HG03354 (cell line): ENCODE results near the gene FAM136A.
"Not testable (repeated sequence)": the region's sequence is repeated elsewhere in the genome, so short reads cannot be mapped to it uniquely, and the experiment has no call there.

ENCODE experiments used
- ATAC-seq: cut with Tn5 transposase; IDR thresholded peaks from one replicate; pipeline ENCODE4 v1.9.1; 2021; ENCODE audit warnings: mild to moderate bottlenecking; ENCODE audit not compliant: unreplicated experiment, poor library complexity, severe bottlenecking

Gene FAM136A

DNA sequence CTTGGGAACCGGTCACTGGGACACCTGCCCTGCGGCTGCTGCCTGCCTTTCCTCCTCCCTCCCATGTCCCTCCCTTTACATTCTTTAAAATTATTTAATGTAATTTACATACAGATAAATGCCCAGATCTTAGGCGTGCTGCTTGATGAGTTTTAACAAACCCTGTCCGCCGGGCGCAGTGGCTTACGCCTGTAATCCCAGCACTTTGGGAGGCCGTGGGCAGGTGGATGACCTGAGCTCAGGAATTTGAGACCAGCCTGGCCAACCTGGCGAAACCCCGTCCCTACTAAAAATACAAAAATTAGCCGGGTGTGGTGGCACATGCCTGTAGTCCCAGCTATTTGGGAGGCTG is 304 bp upstream of the FAM136A start:
- not testable (repeated sequence) for ATAC-seq

- ATAC-seq = no peak
These were observed 1.0 kb downstream of the FAM136A start for GRCh38 chr2:70300771-70301343.

DNA sequence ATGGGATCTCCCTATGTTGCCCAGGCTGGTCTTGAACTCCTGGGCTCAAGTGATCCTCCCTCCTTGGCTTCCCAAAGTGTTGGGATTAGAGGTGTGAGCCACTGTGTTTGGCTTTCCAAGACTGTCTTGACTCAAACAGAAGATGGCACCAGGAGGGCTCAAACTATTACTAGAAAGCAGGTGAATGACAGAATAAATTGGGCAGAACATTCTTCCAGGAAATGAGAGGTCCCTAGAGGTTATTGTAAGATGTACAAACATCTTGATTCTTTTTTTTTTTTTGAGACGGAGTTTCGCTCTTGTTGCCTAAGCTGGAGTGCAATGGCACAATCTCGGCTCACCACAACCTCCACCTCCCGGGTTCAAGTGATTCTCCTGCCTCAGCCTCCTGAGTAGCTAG is 4.0 kb downstream of the FAM136A start:
- not testable (repeated sequence) for ATAC-seq

DNA sequence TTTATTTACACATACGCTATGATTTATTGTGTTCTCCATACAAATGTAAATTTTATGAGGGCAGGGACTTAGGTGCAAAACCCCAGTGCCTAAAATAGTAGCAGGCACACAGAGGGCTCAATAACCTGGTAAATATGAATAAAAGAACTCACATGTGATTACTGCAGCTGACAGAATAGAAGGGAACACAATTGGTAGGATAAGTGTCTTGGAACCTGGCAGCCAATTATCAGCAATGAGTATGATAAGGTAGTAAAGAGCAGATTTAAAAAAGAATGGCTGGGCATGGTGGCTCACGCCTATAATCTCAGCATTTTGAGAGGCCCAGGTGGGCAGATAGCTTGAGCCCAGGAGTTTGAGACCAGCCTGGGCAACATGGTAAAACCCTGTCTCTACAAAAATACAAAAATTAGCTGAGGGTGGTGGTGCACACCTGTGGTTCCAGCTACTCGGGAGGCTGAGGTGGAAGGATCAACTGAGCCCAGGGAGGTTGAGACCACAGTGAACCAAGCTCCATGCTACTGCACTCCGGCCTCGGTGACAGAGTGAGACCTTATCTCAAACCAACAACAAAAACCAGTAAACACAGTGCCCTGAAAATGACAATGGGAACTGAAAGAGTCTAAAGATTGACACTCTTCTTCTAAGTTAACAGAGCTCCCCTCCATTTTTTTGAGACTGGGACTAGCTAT is 18.2 kb downstream of the FAM136A start:
- ATAC-seq = no peak

DNA sequence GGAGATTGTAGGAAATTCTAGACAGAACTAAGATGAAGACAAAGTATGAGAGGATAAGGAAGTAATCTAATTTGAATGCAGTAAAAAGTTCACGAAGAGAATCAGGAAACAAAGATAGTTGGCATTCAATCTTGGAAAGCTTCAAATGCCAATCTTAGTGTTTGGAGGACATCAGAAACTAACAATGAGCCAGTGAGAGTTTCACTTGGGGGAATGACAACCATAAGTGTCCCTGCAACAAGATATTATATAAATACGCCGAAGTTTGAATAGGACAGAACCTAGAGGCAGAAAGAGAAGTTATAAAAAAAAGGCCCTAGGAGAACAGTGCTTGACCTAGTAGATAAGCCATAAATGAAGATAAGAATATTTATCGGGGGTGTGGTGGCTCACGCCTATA is 19.4 kb downstream of the FAM136A start:
- ATAC-seq = no peak

GRCh38 chr2:70280242-70280798 is 21.5 kb downstream of the FAM136A start:
- ATAC-seq = no peak

DNA sequence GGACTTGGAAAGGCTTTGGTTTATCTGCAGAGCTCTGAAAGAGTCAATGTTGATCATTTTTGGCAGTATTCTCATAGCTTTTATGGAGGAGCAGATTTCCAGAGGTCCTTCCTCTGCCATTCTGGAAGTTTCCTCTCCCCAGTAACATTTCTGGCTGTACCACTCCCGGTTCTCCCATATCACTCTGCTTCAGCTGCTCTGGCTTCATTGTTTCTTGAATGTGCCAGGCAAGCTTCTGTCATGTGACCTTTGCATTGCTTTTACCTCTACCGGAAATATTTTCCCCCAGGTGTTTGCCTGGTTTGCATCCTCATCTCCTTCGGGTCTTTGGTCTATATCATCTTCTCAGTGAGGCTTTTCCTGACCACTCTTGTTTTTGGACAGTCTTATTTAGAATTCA is 31.5 kb downstream of the FAM136A start:
- no peak for ATAC-seq

DNA sequence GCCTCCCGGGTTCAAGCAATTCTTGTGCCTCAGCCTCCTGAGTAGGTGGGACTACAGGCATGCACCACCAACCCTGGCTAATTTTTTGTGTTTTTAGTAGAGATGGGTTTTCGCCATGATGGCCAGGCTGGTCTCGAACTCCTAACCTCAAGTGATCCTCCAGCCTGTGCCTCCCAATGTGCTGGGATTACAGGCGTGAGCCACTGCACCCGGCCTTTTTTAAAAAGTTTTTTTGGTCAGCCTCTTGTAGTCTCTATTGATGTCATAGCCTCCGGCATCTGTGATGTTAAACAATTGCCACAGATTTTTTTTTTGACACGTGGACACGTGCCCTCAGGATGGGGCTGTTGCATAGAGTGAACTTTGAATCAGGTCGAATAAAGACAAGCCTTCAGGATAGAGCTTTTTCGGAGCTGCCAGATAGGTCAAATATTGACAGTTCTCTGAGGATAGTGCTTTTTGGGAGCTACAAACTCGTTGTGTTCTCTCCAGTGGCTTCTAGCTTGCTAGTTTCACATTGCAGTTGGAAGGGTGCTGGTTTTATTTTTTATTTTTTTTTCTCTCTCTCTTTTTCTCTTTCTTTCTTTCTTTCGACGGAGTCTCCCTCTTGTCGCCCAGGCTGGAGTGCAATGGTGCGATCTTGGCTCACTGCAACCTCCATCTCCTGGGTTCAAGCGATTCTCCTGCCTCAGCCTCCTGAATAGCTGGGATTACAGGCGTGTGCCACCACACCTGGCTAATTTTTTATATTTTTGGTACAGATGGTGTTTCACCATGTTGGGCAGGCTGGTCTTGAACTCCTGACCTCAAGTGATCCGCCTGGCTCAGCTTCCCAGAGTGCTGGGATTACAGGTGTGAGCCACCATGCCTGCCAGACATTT is 32.2 kb downstream of the FAM136A start:
- not testable (repeated sequence) for ATAC-seq

DNA sequence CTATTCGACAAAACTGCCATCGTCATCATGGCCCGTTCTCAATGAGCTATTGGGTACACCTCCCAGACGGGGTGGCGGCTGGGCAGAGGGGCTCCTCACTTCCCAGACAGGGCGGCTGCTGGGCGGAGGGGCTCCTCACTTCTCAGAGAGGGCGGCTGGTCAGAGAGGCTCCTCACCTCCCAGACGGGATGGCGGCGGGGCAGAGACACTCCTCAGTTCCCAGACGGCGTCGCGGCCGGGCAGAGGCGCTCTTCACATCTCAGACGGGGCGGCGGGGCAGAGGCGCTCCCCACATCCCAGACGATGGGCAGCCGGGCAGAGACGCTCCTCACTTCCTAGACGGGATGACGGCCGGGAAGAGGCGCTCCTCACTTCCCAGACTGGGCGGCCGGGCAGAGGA is 34.9 kb downstream of the FAM136A start:
- not testable (repeated sequence) for ATAC-seq

DNA sequence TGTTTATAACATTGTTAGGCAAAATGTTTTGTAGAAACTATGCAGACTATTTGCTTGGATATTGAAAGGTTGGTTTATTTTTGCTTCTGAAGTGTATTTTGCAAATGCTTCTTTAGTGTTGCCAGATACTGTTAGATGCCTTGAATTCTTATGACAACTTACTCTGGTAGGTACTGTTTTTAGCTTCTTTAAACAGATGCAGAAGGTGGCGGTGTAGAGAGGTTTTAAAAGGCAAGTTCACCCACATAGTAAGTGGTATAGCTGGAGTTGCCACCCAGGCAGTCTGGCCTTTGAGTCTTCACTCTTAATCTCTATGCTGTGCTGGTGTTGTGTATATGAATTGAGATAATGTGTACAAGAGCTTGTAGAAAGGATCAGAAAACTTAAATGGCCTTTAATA is 40.4 kb downstream of the FAM136A start:
- no peak for ATAC-seq

DNA sequence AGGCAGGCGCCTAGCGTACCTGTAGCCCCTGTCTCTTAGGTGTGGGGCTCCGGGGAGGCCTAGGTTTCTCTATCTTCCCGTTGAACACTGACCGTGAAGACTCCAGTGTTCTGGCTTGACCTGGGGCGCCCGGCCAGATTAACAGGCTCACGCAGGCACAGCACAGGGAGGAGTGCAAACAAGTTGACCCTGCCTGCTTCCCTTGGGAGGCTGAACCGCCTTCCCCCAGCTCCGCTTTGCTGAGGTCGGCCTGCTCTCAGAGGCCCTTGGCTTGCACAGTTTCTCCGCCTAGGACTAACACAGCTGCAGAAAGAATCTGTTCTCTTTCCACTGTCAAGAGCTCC is 43.4 kb downstream of the FAM136A start:
- ATAC-seq = peak; percentile 24

GRCh38 chr2:70255637-70256314 is 46.1 kb downstream of the FAM136A start:
- ATAC-seq = no peak

GRCh38 chr2:70250434-70250833 is 51.4 kb downstream of the FAM136A start:
- no peak for ATAC-seq

GRCh38 chr2:70248181-70248847 is 53.6 kb downstream of the FAM136A start, which contains the start of gene TIA1:
TIA1 (minus strand) TSS chr2:70248628; CDS start chr2:70248430, 198 bp downstream.
- peak; percentile 98 for ATAC-seq

GRCh38 chr2:70247364-70248180 is 54.3 kb downstream of the FAM136A start:
- no peak for ATAC-seq
